GM12891 (cell line): ENCODE results near the gene LRP6.

Experiments
- POLR2A ChIP-seq: IDR thresholded peaks from 2 replicates; pipeline ENCODE4 v1.6.1; 2011; ENCODE audit warnings: low read depth, low read length, control low read depth
- POLR2AphosphoS5 ChIP-seq: IDR thresholded peaks from 2 replicates; pipeline ENCODE4 v1.6.1; 2011; ENCODE audit warnings: low read depth, low read length, control low read depth
- SPI1 ChIP-seq: IDR thresholded peaks from 2 replicates; pipeline ENCODE4 v1.6.1; 2011; ENCODE audit warnings: low read depth, low read length, control low read depth
- TAF1 ChIP-seq: IDR thresholded peaks from 2 replicates; pipeline ENCODE4 v1.6.1; 2011; ENCODE audit warnings: low read depth, low read length, control low read depth

- TF ChIP-seq POLR2AphosphoS5 (no peak), POLR2A (no peak), TAF1 (no peak), SPI1 (no peak)
Measured at GRCh38 chr12:12290206-12290605, 23.4 kb upstream of the LRP6 start.
